Upper lobe of left lung (tissue), 4 donors: Measurements from ENCODE around the gene KCNH1.

Experiments
- CTCF ChIP-seq, 6 experiments: fragments of 450-650 bp in 4 of 6; fragments of 200-600 bp in 2 of 6; sonication (generic) in 2 of 6; IDR thresholded peaks; one replicate each; pipeline ENCODE4 v1.5.1; 2016 to 2019; ENCODE audit warnings: antibody characterized with exemption in 6 of 6
- EP300 ChIP-seq, 4 donors: sonication (generic); formaldehyde crosslinking; IDR thresholded peaks; one replicate each; pipeline ENCODE4 v1.5.1; 2017; ENCODE audit warnings: antibody characterized with exemption in 4 of 4, control low read depth in 2 of 4
- POLR2A ChIP-seq, 4 donors: fragments of 450-650 bp; IDR thresholded peaks; one replicate each; pipeline ENCODE4 v1.5.1; 2016 to 2017; ENCODE audit warnings: antibody characterized with exemption in 4 of 4, mild to moderate bottlenecking in 2 of 4
- POLR2AphosphoS5 ChIP-seq, 2 donors: sonication (generic); formaldehyde crosslinking; IDR thresholded peaks; one replicate each; pipeline ENCODE4 v1.5.1; 2017; ENCODE audit warnings: antibody characterized with exemption in 2 of 2

GRCh38 chr1:211182746-211183145 is 48.8 kb upstream of the KCNH1 start:
- TF ChIP-seq CTCF (IDR thresholded peaks at IDR 0.05) (no peak), POLR2A (IDR thresholded peaks at IDR 0.05) (no peak), EP300 (IDR thresholded peaks at IDR 0.05) (no peak), POLR2AphosphoS5 (IDR thresholded peaks at IDR 0.05) (no peak)
